Nephron progenitor cell (in vitro differentiated cells): ENCODE results near the gene SUSD4.

Experiments used
- DNase-seq: peaks from one replicate; pipeline ENCODE4 v3.0.0; 2021
- H3K27ac Mint-ChIP-seq: 2 replicates; pipeline ENCODE4 v1.8.0; 2021; ENCODE audit warnings: mild to moderate bottlenecking, moderate library complexity, mixed read lengths
- H3K27me3 Mint-ChIP-seq: 2 replicates; pipeline ENCODE4 v1.8.0; 2021; ENCODE audit warnings: mild to moderate bottlenecking, low read depth, mixed read lengths; ENCODE audit not compliant: poor library complexity
- H3K36me3 Mint-ChIP-seq: 2 replicates; pipeline ENCODE4 v1.8.0; 2021; ENCODE audit warnings: low read depth, mixed read lengths
- H3K4me1 Mint-ChIP-seq: 2 replicates; pipeline ENCODE4 v1.8.0; 2021; ENCODE audit warnings: mixed read lengths
- H3K4me3 Mint-ChIP-seq: 2 replicates; pipeline ENCODE4 v1.8.0; 2021; ENCODE audit warnings: mild to moderate bottlenecking, moderate library complexity, mixed read lengths
- H3K9me3 Mint-ChIP-seq: 2 replicates; pipeline ENCODE4 v1.8.0; 2021; ENCODE audit warnings: mild to moderate bottlenecking, moderate library complexity, mixed read lengths
- TF ChIP-seq, protein P1 (sequence below): fragments of 200-600 bp; sonication (generic); IDR thresholded peaks from 2 replicates; pipeline ENCODE4 v1.5.0; 2021; ENCODE audit warnings: antibody characterized with exemption

Gene SUSD4

GRCh38 chr1:223345720-223346119, 18.3 kb downstream of the SUSD4 start:
- H3K36me3 Mint-ChIP-seq, result no peaks in the 10 kb centered on the region
- no peak overlapping the region for H3K27ac Mint-ChIP-seq
- H3K4me1 Mint-ChIP-seq, result peaks cover 30% of the 10 kb centered on the region
- no peak for DNase-seq
- no peaks in the 10 kb centered on the region for H3K9me3 Mint-ChIP-seq
- TF ChIP-seq, protein P1, sequence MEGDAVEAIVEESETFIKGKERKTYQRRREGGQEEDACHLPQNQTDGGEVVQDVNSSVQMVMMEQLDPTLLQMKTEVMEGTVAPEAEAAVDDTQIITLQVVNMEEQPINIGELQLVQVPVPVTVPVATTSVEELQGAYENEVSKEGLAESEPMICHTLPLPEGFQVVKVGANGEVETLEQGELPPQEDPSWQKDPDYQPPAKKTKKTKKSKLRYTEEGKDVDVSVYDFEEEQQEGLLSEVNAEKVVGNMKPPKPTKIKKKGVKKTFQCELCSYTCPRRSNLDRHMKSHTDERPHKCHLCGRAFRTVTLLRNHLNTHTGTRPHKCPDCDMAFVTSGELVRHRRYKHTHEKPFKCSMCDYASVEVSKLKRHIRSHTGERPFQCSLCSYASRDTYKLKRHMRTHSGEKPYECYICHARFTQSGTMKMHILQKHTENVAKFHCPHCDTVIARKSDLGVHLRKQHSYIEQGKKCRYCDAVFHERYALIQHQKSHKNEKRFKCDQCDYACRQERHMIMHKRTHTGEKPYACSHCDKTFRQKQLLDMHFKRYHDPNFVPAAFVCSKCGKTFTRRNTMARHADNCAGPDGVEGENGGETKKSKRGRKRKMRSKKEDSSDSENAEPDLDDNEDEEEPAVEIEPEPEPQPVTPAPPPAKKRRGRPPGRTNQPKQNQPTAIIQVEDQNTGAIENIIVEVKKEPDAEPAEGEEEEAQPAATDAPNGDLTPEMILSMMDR, result no peak
- H3K4me3 Mint-ChIP-seq, result no peak overlapping the region
- peaks cover 15% of the 10 kb centered on the region for H3K27me3 Mint-ChIP-seq

DNA sequence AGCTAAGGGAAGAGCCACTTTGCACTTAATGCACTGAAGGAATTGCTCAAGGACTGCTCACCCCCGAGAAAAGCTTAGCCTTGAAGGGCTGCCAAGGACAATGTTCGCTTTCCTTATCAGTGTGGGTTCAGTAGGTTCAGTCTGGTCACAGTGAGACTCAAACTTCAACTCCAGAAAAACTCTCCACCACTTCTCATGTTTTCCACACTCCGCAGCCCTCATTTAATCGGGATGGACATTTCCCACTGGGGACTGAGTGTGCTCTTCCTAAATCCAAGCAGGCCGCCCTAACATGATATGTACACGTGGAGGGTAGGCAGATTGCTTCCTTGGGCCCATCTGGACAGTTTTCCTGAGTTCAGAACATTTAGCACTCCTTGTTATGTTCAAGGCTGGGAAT, 19.5 kb downstream of the SUSD4 start:
- no peaks in the 10 kb centered on the region for H3K36me3 Mint-ChIP-seq
- peaks cover 19% of the 10 kb centered on the region for H3K27me3 Mint-ChIP-seq
- H3K27ac Mint-ChIP-seq, result no peak overlapping the region
- no peak overlapping the region for H3K4me3 Mint-ChIP-seq
- DNase-seq, result no peak
- H3K9me3 Mint-ChIP-seq, result no peaks in the 10 kb centered on the region
- TF ChIP-seq, protein P1, result no peak
- H3K4me1 Mint-ChIP-seq, result peaks cover 37% of the 10 kb centered on the region

GRCh38 chr1:223343692-223344091, 20.3 kb downstream of the SUSD4 start:
- TF ChIP-seq, protein P1, result no peak
- Mint-ChIP-seq H3K27ac (no peak overlapping the region), H3K4me3 (no peak overlapping the region), H3K36me3 (no peaks in the 10 kb centered on the region), H3K4me1 (peaks cover 42% of the 10 kb centered on the region), H3K27me3 (peaks cover 15% of the 10 kb centered on the region), H3K9me3 (no peaks in the 10 kb centered on the region)
- no peak for DNase-seq

- peaks cover 52% of the 10 kb centered on the region for H3K4me1 Mint-ChIP-seq
Observed at GRCh38 chr1:223341121-223341520, 22.9 kb downstream of the SUSD4 start.

DNA sequence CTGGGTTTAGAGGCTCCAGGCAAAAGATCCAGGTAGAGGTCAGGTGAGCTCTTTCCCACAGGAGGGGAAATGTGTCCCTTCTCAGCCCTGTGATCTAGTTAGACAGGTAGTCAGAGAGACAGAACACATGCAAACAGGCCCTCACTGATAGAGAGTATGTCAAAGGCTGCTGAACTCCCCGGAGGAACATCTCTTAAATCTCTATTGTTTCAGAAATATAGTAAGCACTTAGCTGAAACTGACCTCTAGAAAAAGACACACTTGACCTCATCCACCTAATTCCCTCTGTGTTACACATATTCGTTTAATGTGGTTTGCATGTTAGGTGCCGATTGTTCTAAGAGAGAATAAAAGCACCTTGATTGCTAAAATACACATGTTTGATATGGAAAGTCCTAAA, 23.3 kb downstream of the SUSD4 start:
- Mint-ChIP-seq H3K36me3 (no peaks in the 10 kb centered on the region), H3K9me3 (no peaks in the 10 kb centered on the region), H3K4me3 (no peak overlapping the region), H3K4me1 (peaks cover 49% of the 10 kb centered on the region), H3K27me3 (peaks cover 14% of the 10 kb centered on the region), H3K27ac (no peak overlapping the region)
- TF ChIP-seq, protein P1, result no peak
- DNase-seq, result no peak

More at GRCh38 chr1:223341121-223341520, 22.9 kb downstream of the SUSD4 start:
- Mint-ChIP-seq H3K27ac (no peak overlapping the region), H3K4me3 (no peak overlapping the region), H3K9me3 (no peaks in the 10 kb centered on the region), H3K27me3 (peaks cover 14% of the 10 kb centered on the region), H3K36me3 (no peaks in the 10 kb centered on the region)
- TF ChIP-seq, protein P1, result no peak
- DNase-seq, result no peak

DNA sequence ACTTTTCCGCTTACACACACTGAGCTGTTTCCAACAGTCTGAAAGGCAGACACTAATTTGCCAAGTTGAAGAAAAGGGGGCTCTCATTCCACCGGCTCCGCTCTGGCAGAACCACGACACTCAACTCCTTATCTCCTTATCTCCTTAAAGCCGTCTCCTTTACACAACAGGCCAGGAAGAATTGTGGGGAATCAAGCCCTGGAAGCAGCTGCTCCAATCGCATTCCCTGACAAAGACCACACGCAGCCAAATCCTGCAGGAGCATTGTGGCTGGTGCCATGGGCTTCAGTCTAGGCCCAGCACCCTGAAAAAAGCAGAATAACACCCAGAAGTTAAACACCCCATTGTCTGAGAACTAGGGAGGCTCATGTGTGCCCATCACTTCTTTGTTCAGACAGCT, 24.1 kb downstream of the SUSD4 start:
- Mint-ChIP-seq H3K27ac (peak overlapping the region; percentile 64), H3K4me1 (peaks cover 48% of the 10 kb centered on the region), H3K4me3 (peak overlapping the region; percentile 37), H3K36me3 (no peaks in the 10 kb centered on the region), H3K9me3 (peaks cover under 1% of the 10 kb centered on the region), H3K27me3 (peaks cover 12% of the 10 kb centered on the region)
- DNase-seq, result no peak
- TF ChIP-seq, protein P1, result no peak
